NCI-H2227 (cell line): ENCODE data around the gene HPN.
"Not testable (repeated sequence)": the region's sequence is repeated elsewhere in the genome, so short reads cannot be mapped to it uniquely, and the experiment has no call there.

Source experiments
- DNase-seq: peaks from one replicate; lab custom pipeline; 2025; ENCODE audit not compliant: unreplicated experiment; lab: John Stamatoyannopoulos, UW

Gene HPN

GRCh38 chr19:35008891-35009341 is 32.6 kb upstream of the HPN start:
- no peak for DNase-seq

- DNase-seq: no peak
Observed at GRCh38 chr19:35009424-35010415, 31.8 kb upstream of the HPN start.

- DNase-seq: no peak
Observed at GRCh38 chr19:35011091-35011689, 30.3 kb upstream of the HPN start.

GRCh38 chr19:35011737-35012682 is 29.5 kb upstream of the HPN start:
- DNase-seq: no peak

- DNase-seq: peak; percentile 90
Observed at GRCh38 chr19:35013041-35013819, 28.3 kb upstream of the HPN start.

- no peak for DNase-seq
Observed at GRCh38 chr19:35013820-35014754, 27.4 kb upstream of the HPN start.

- DNase-seq: not testable (repeated sequence)
Observed at GRCh38 chr19:35014774-35015173, 26.7 kb upstream of the HPN start.

GRCh38 chr19:35015270-35015953 is 26.1 kb upstream of the HPN start:
- DNase-seq: peak; percentile 82

- DNase-seq: no peak
Observed at GRCh38 chr19:35015954-35016351, 25.6 kb upstream of the HPN start.

- no peak for DNase-seq
Observed at GRCh38 chr19:35017507-35017906, 24.0 kb upstream of the HPN start.

GRCh38 chr19:35018379-35018778 is 23.1 kb upstream of the HPN start:
- no peak for DNase-seq

GRCh38 chr19:35019144-35019543 is 22.4 kb upstream of the HPN start:
- no peak for DNase-seq

- no peak for DNase-seq
Observed at GRCh38 chr19:35021016-35021415, 20.5 kb upstream of the HPN start.

GRCh38 chr19:35021596-35021995 is 19.9 kb upstream of the HPN start:
- DNase-seq: no peak

GRCh38 chr19:35022460-35022859 is 19.1 kb upstream of the HPN start:
- DNase-seq: no peak

GRCh38 chr19:35023428-35023827 is 18.1 kb upstream of the HPN start:
- DNase-seq: no peak

- DNase-seq: no peak
Observed at GRCh38 chr19:35024095-35024494, 17.4 kb upstream of the HPN start.

GRCh38 chr19:35025969-35026368 is 15.6 kb upstream of the HPN start:
- no peak for DNase-seq

- no peak for DNase-seq
Observed at GRCh38 chr19:35026418-35026817, 15.1 kb upstream of the HPN start.
